IMR-90 (cell line): ENCODE data around the gene GPR107. TPM values are rescaled to one million over a fixed set of nuclear protein-coding genes. Genes with fewer than 3 reads are reported as not detected.

Experiments used
- ATAC-seq: fragments of 200-7000 bp; cut with Tn5 transposase; 2 replicates; pipeline ENCODE4 v1.9.1; 2020; ENCODE audit warnings: low read depth, mild to moderate bottlenecking, moderate library complexity
- BruUV-seq: library from RNA; stranded (reverse); fragments of 400-500 nt; replicated peaks from 2 replicates; lab custom pipeline; 2021; lab: Mats Ljungman, UMichigan
- CTCF ChIA-PET: fragments of 300-600 bp; formaldehyde crosslinking; extraction: SDS; loops from one replicate; lab custom pipeline; 2021; ENCODE audit warnings: antibody characterized with exemption; lab: Yijun Ruan, JAX
- POLR2A ChIA-PET: fragments of 300-600 bp; sonication (Branson Sonifier 250); formaldehyde crosslinking; loops from one replicate; lab custom pipeline; 2022; ENCODE audit warnings: antibody characterized with exemption; ENCODE audit not compliant: unreplicated experiment; lab: Charles Lee
- DNase-seq: peaks from one replicate; pipeline ENCODE4 v3.0.0; 2013
- H2AFZ ChIP-seq: replicated peaks from 2 replicates; pipeline ENCODE3; 2013; ENCODE audit warnings: low read length, mild to moderate bottlenecking; ENCODE audit not compliant: poor library complexity
- H2AK5ac ChIP-seq: 2 replicates; pipeline ENCODE4 v1.6.1; 2013; ENCODE audit warnings: low read depth, low read length, inconsistent platforms
- H2AK9ac ChIP-seq: replicated peaks from 2 replicates; pipeline ENCODE3; 2013; ENCODE audit warnings: mild to moderate bottlenecking, low read depth, low read length, moderate library complexity; ENCODE audit not compliant: poor library complexity
- H2BK120ac ChIP-seq: 2 replicates; pipeline ENCODE4 v1.6.1; 2013; ENCODE audit warnings: low read depth, low read length, inconsistent platforms
- H2BK15ac ChIP-seq: 3 replicates; pipeline ENCODE4 v1.6.1; 2013; ENCODE audit warnings: low read depth, low read length, inconsistent platforms
- H2BK20ac ChIP-seq: 2 replicates; pipeline ENCODE4 v1.6.1; 2013; ENCODE audit warnings: low read depth, mild to moderate bottlenecking, inconsistent platforms, low read length, moderate library complexity
- H2BK5ac ChIP-seq: 2 replicates; pipeline ENCODE4 v1.6.1; 2013; ENCODE audit warnings: mild to moderate bottlenecking, low read depth, low read length, inconsistent platforms; ENCODE audit not compliant: poor library complexity, severe bottlenecking
- H3K14ac ChIP-seq: replicated peaks from 2 replicates; pipeline ENCODE4 v1.6.1; 2013; ENCODE audit warnings: low read depth, low read length, inconsistent platforms
- H3K18ac ChIP-seq: 2 replicates; pipeline ENCODE4 v1.6.1; 2013; ENCODE audit warnings: low read depth, low read length, control low read depth
- H3K23ac ChIP-seq: 2 replicates; pipeline ENCODE4 v1.6.1; 2013; ENCODE audit warnings: low read depth, low read length, inconsistent platforms
- H3K27ac ChIP-seq: 2 replicates; pipeline ENCODE4 v1.5.1; 2013; ENCODE audit warnings: mild to moderate bottlenecking, control low read depth, low read length; ENCODE audit not compliant: insufficient read depth
- H3K27me3 ChIP-seq: 2 replicates; pipeline ENCODE4 v1.6.1; 2013; ENCODE audit warnings: low read length; ENCODE audit not compliant: control insufficient read depth, insufficient read depth
- H3K36me3 ChIP-seq: 2 replicates; pipeline ENCODE4 v1.6.1; 2013; ENCODE audit warnings: low read length, mixed read lengths; ENCODE audit not compliant: control insufficient read depth, insufficient read depth
- H3K4ac ChIP-seq: 2 replicates; pipeline ENCODE4 v1.6.1; 2013; ENCODE audit warnings: low read depth, low read length, inconsistent platforms
- H3K4me1 ChIP-seq: 2 replicates; pipeline ENCODE4 v1.6.1; 2013; ENCODE audit warnings: low read length, mixed read lengths; ENCODE audit not compliant: control insufficient read depth, insufficient read depth
- H3K4me2 ChIP-seq: 2 replicates; pipeline ENCODE4 v1.6.1; 2013; ENCODE audit warnings: low read depth, mild to moderate bottlenecking, control low read depth, low read length, moderate library complexity
- H3K4me3 ChIP-seq: 2 replicates; pipeline ENCODE4 v1.5.1; 2013; ENCODE audit warnings: low read depth, mild to moderate bottlenecking, control low read depth, low read length, moderate library complexity; ENCODE audit not compliant: insufficient read depth
- H3K56ac ChIP-seq: 2 replicates; pipeline ENCODE4 v1.6.1; 2013; ENCODE audit warnings: low read length, inconsistent platforms; ENCODE audit not compliant: insufficient read depth; ENCODE audit errors: extremely low read depth
- H3K79me1 ChIP-seq, 2 experiments: 2 replicates each; pipeline ENCODE4 v1.6.1; 2013; ENCODE audit warnings: low read length in 2 of 2, inconsistent platforms in 1 of 2, low read depth in 1 of 2
- H3K9ac ChIP-seq: 2 replicates; pipeline ENCODE4 v1.6.1; 2013; ENCODE audit warnings: low read depth, low read length, control low read depth
- H3K9me1 ChIP-seq: 2 replicates; pipeline ENCODE4 v1.6.1; 2013; ENCODE audit warnings: low read length, inconsistent platforms; ENCODE audit not compliant: insufficient read depth
- H3K9me3 ChIP-seq: 2 replicates; pipeline ENCODE4 v1.6.1; 2013; ENCODE audit warnings: low read length; ENCODE audit not compliant: control insufficient read depth, insufficient read depth
- H4K20me1 ChIP-seq: 2 replicates; pipeline ENCODE4 v1.6.1; 2013; ENCODE audit warnings: low read length, inconsistent platforms; ENCODE audit not compliant: insufficient read depth
- H4K5ac ChIP-seq: 2 replicates; pipeline ENCODE4 v1.6.1; 2013; ENCODE audit warnings: mild to moderate bottlenecking, low read depth, low read length, control low read depth
- H4K8ac ChIP-seq, 2 experiments: 2 replicates each; pipeline ENCODE4 v1.6.1; 2013; ENCODE audit warnings: low read depth in 2 of 2, low read length in 2 of 2, control low read depth in 1 of 2, inconsistent platforms in 1 of 2
- H4K91ac ChIP-seq: 2 replicates; pipeline ENCODE4 v1.6.1; 2013; ENCODE audit warnings: low read depth, low read length, inconsistent platforms; ENCODE audit not compliant: insufficient read depth
- CHD1 ChIP-seq: IDR thresholded peaks from 2 replicates; pipeline ENCODE4 v1.6.1; 2012; ENCODE audit warnings: low read depth, low read length, improper control_type of control experiment
- MAFK ChIP-seq: IDR thresholded peaks from 2 replicates; pipeline ENCODE4 v1.6.1; 2012; ENCODE audit warnings: low read depth, low read length, improper control_type of control experiment
- MAZ ChIP-seq: IDR thresholded peaks from 2 replicates; pipeline ENCODE4 v1.6.1; 2012; ENCODE audit warnings: low read depth, mild to moderate bottlenecking, low read length, improper control_type of control experiment, moderate library complexity, borderline replicate concordance
- MXI1 ChIP-seq: IDR thresholded peaks from 2 replicates; pipeline ENCODE4 v1.6.1; 2012; ENCODE audit warnings: low read depth, mild to moderate bottlenecking, low read length, moderate library complexity, borderline replicate concordance
- NFE2L2 ChIP-seq: fragments of 150-350 bp; IDR thresholded peaks from 2 replicates; pipeline ENCODE4 v1.6.1; 2016; ENCODE audit warnings: low read depth, mild to moderate bottlenecking, low read length
- POLR2A ChIP-seq: IDR thresholded peaks from 2 replicates; pipeline ENCODE4 v1.6.1; 2012; ENCODE audit warnings: mild to moderate bottlenecking, low read depth, low read length
- RFX5 ChIP-seq: IDR thresholded peaks from 2 replicates; pipeline ENCODE4 v1.8.0; 2012; ENCODE audit warnings: low read depth, mild to moderate bottlenecking, low read length, moderate library complexity
- WGBS, 2 experiments: methylation state at CpG; one replicate each; pipeline versions ENCODE4 v1.1.5 to v1.1.7; 2013; ENCODE audit warnings: missing lambda C conversion rate in 2 of 2; ENCODE audit not compliant: insufficient read length in 1 of 2; ENCODE audit errors: extremely low coverage in 2 of 2; 5-methylcytosine and 5-hydroxymethylcytosine counted together
- dilution Hi-C: fragments of 300-500 bp; cut with HindIII; formaldehyde crosslinking; loops from one replicate; pipeline ENCODE4 v1.14.3; 2018; ENCODE audit warnings: low sequenced_read_pairs; ENCODE audit not compliant: unreplicated experiment
- in situ Hi-C: fragments of 300-500 bp; cut with MboI; formaldehyde crosslinking; loops from 3 replicates; pipeline ENCODE4 v1.14.3; 2019; ENCODE audit warnings: low sequenced_read_pairs, inconsistent platforms, mixed read lengths
- intact Hi-C: fragments of 100-400 bp; cut with micrococcal nuclease; formaldehyde crosslinking; loops from 2 replicates; pipeline ENCODE4 v1.10.0; 2022
- polyA plus RNA-seq, 3 experiments: library from polyadenylated mRNA; depleted of rRNA; stranded (reverse); fragments of >200 nt; gene quantifications; 2 replicates each; pipeline ENCODE4 v1.2.3, GENCODE V29; 2012; ENCODE audit warnings: low replicate concordance in 1 of 3
- total RNA-seq: library from RNA; depleted of rRNA; stranded (reverse); fragments of >200 nt; gene quantifications from 2 replicates; pipeline ENCODE4 v1.2.3, GENCODE V29; 2012
- TF ChIP-seq, protein P1 (sequence below): fragments of 150-350 bp; IDR thresholded peaks from 2 replicates; pipeline ENCODE4 v1.6.1; 2016; ENCODE audit warnings: low read depth, mild to moderate bottlenecking, low read length, moderate library complexity, borderline replicate concordance

GPR107 gene
- total and polyA plus RNA-seq, 2 of the 4 experiments (the other 2 are of a cell fraction): 16.7 to 21.6 TPM

- Histone ChIP-seq H2BK120ac (no peak overlapping the region), H3K9me3 (no peaks in the 10 kb centered on the region), H2AFZ (no peak overlapping the region), H3K27ac (no peak overlapping the region), H3K18ac (no peak overlapping the region), H2BK20ac (no peak overlapping the region), H3K27me3 (no peaks in the 10 kb centered on the region), H2AK9ac (no peak overlapping the region), H4K5ac (no peak overlapping the region), H3K23ac (no peak overlapping the region), H3K14ac (no peak overlapping the region), H2BK15ac (no peak overlapping the region), H3K79me1 (peaks cover 33 to 74% of the 10 kb centered on the region in 2 experiments), H2AK5ac (no peak overlapping the region), H3K36me3 (peaks cover 1% of the 10 kb centered on the region), H3K56ac (no peak overlapping the region), H3K9ac (no peak overlapping the region), H3K9me1 (peaks cover 4% of the 10 kb centered on the region; the same call in 1 of the 2 replicates), H3K4me1 (no peaks in the 10 kb centered on the region), H4K8ac (no peak overlapping the region), H2BK5ac (no peak overlapping the region), H3K4me3 (no peak overlapping the region), H4K20me1 (peaks cover 35% of the 10 kb centered on the region), H4K91ac (no peak overlapping the region), H3K4ac (no peak overlapping the region), H3K4me2 (no peak overlapping the region)
- intact Hi-C loops: no loop called here
- ATAC-seq (no peak), DNase-seq (no peak)
- ChIA-PET POLR2A (no interaction called here), CTCF (no interaction called here)
- no TSS peak for BruUV-seq
- in situ Hi-C loops: loop anchor here (25.0 kb wide), 1 partner anchor 173 kb away; no protein-coding TSS in a partner anchor
- dilution Hi-C loops: no loop called here
- TF ChIP-seq NFE2L2 (no peak), MAFK (no peak), CHD1 (no peak), RFX5 (no peak), MAZ (no peak), MXI1 (no peak), POLR2A (no peak)
- TF ChIP-seq, protein P1, sequence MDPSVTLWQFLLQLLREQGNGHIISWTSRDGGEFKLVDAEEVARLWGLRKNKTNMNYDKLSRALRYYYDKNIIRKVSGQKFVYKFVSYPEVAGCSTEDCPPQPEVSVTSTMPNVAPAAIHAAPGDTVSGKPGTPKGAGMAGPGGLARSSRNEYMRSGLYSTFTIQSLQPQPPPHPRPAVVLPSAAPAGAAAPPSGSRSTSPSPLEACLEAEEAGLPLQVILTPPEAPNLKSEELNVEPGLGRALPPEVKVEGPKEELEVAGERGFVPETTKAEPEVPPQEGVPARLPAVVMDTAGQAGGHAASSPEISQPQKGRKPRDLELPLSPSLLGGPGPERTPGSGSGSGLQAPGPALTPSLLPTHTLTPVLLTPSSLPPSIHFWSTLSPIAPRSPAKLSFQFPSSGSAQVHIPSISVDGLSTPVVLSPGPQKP: no peak
- whole genome bisulfite sequencing, 2 experiments: no CpG with 5 or more reads among the region's 7 CpGs
Measured at GRCh38 chr9:130060296-130060695, 6.6 kb downstream of the GPR107 start.
